GM18861 (cell line): Measurements from ENCODE around the gene AVPR1A.
"Not testable (repeated sequence)": the region's sequence is repeated elsewhere in the genome, so short reads cannot be mapped to it uniquely, and the experiment has no call there.

Experiments
- ATAC-seq: cut with Tn5 transposase; IDR thresholded peaks from one replicate; pipeline ENCODE4 v1.9.1; 2021; ENCODE audit not compliant: unreplicated experiment

The AVPR1A gene

DNA sequence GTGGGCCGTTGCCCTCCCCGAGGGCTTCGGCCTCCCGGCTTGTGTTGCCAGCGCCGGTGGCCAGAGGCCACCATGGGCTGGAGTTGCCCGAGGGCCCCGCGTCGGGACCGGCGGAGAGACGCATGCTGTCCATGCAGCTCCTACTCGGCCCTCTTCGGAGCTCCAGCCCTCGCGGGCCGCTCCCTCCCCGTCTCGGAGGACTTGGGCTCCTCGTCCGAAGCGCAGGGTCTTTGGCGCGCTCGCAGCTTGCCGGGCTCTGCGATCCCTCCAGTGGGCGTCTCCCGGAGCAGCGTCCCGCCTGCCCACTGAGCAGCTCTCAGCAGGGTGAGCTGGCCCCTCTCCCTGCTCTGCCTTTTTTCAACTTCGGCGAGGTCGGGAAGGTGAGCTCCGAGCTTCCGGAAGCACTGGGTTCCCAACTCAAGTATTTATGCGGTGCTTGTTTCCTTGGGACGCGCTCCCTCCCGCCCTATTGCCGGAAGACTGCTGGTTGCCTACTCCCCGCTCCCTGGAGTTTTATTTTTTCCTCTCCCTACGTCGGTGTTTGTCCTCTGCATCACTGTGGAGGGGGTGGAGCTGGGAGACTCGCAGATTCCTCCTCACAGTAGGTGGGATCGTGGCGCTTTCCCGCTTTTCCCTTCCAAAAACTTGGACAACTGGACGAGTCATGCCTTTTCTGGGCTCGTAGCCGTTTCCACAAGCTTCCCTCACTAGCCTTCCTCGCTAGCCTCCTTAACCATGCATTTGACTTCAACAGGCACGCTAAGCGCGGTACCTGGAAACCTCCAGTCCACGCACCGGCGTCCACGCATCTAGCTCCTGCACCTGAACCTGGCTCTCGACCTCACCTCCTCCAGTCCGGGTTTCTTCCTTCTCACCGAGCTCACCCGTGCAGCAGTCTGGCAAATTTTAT, at the start of gene AVPR1A:
TSS of gene AVPR1A (minus strand) at position 489 of the 910 bp plus-strand sequence. CDS start at position 124, 365 bp downstream.
- ATAC-seq = no peak

DNA sequence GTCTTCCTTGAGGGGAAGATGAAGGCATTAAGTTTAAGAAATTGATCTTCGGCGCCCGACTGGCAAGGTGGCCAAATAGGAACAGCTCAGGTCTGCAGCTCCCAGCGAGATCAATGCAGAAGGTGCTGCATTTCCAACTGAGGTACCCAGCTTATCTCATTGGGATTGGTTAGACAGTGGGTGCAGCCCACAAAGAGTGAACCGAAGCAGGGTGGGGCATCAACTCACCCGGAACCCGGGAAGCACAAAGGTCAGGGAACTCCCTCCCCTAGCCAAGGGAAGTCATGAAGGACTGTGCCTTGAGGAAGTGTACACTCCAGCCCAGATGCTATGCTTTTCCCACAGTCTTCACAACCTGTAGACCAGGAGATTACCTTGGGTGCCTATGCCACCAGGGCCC, 45.2 kb upstream of the AVPR1A start:
- ATAC-seq = no peak

DNA sequence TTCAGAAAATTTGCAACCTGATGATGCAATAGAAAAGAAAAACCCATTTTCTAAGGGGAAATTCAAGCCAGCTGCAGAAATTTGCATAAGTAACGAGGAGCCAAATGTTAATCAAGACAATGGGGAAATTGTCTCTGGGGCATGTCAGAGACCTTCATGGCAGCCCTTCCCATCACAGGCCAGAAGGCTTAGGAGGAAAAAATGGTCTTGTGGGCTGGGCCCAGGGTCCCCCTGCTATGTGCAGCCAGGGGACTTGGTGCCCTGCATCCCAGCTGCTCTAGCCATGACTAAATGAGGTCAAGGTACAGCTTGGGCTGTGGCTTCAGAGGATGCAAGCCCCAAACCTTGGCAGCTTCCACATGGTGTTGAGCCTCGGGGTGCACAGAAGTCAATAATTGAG, 28.2 kb upstream of the AVPR1A start:
- ATAC-seq = no peak

DNA sequence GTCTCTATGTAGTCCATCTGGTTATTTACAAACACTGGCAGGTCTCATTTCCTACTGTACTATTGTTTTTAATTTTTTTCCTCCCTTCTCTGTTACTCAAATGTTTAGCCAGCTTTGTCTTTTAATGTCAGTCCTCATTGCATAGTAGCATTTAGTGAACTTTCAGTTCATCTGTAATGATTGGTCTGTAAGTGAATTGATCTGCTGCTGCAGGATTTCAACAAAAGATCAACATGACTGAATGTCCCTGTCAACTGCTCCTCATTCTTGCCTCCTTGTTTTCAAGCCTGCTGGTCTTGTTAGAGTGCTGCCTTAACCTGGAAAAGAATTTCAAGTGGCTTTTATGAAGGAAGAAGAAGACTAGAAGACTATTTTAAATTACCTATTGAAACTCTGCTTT, 19.3 kb upstream of the AVPR1A start:
- no peak for ATAC-seq

DNA sequence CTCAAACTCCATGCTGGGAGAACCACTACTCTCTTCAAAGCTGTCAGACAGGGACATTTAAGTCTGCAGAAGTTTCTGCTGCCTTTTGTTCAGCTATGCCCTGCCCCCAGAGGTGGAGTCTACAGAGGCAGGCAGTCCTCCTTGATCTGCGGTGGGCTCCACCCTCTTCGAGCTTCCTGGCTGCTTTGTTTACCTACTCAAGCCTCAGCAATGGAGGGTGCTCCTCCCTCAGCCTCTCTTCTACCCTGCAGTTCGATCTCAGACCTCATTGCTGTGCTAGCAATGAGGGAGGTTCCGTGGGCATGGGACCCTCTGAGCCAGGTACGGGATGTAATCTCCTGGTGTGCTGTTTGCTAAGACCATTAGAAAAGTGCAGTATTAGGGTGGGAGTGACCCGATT, 16.7 kb upstream of the AVPR1A start:
- ATAC-seq = not testable (repeated sequence)

DNA sequence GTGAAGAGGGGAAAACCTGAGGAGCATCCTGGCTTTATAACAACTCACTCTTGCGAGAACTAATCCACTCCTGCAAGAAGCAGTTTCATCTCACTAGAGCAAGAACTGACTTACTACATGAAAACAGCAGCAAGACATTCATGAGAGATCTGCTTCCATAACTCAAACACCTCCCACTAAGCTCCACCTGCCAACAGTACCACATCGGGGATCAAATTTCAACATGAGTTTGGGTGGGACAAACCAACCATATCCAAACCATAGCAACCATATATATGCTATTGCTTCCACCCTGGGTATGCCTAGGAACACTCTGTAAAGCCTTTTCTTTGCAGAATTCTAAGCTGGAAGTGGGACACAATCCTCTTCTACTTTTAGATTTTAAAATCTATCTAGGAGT, 13.9 kb upstream of the AVPR1A start:
- ATAC-seq = no peak

DNA sequence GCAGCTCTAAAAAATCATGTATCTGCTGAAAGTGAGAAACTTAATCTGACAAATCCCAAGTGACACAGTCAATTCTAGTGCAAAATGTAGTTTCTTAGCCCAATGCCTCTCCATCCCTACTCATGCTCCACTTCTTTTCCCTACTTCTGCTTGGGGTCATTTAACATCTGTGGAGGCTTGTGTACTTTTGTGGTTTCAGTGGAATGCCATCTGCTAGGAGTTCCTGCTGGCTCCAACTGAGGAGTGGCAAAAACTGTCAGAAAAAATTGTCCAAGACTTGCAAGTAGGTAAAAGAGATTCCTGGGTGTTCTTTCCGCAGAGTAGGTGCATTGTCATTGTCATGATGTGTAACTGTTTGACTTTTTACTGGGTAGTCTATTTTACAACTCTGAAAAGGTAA, 12.5 kb upstream of the AVPR1A start:
- no peak for ATAC-seq

DNA sequence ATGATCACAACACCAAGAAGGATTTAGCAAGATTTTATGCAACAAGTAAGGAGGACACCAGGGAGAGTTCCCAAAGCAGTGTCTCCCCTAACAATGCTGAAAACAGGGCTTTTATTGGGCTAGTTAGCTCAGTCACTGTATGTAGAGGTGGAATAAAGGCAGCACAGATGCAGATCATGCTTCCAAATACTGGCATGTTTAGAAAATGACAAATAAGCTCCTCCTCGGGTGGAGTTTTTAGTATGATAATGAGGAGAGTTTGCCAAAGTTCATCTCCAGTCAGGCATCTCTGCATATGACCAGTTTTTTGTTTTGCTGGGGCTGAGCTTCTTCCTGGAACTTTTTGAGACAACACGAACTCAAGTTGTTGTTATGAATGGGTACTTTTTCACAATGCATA, 4.4 kb upstream of the AVPR1A start:
- ATAC-seq = no peak

DNA sequence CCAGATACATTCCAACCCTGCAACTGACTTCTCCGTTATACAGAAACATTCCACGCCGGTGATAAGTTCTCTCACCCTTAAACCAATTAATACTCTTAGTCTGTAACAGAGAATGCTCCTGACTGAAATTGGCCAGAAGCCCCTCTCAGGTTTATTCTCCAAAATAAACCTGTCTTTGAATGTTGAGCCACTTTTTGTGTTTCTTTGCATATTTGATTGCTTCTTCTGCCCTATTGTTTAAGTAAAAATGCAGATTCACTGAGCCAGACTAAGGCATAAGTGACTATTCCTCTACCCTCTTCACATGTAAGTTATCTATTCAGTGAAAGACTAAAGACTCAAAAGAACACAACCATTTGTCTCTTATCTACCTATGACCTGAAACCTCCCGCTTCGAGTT, 3.6 kb upstream of the AVPR1A start:
- ATAC-seq = no peak

DNA sequence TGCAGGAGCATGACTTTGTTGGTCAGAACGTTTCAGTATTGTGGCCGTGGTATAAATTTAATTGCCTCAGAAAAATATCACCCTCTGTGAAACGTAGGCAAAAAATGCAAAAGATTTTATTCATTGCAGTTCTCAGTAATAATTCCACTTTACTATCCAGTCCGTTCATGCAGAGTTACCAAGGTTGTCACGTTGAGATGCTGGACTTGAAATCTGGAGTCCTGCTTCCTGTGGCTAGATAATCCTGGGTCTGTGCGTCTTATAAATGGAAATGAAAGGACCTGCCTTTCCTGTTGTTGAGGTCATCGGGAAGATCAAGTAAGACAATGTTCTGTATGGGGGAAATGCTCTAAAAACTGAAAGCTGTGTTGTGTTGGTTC, 1.3 kb upstream of the AVPR1A start:
- ATAC-seq = no peak

DNA sequence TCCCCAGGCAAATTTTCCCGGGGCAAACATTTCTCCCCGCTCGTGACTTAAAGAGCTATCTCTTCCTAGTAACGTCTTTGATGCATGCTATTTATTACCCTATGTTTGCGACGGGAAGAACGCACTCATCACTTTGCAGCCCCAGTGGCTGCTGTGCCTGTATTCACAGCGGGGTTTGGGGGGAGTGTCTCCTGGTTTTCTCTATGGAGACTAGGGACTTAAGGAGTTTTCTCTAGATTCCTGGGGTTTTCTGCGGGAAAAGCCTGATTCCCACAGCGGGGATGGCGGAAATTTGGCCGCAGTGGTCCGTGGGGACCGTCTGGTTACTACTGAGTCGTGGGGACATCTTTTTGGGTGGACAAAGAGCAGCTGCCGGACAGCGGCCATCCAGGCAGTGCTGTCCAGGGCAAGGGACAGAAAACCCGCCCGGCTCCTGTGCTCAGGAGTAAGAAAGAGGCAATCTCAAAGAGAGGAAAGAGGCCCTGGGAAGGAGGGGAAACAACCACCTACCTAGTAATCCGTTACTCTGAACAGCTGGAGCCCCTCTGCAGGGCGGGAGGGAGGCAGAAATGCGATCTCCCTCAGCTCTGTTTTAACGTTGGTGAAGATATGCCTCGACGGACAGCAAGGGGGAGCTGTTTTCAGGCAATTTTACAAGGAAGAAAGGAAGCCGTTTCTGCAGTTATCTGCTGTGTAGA, 771 bp upstream of the AVPR1A start:
- ATAC-seq = peak; percentile 76

DNA sequence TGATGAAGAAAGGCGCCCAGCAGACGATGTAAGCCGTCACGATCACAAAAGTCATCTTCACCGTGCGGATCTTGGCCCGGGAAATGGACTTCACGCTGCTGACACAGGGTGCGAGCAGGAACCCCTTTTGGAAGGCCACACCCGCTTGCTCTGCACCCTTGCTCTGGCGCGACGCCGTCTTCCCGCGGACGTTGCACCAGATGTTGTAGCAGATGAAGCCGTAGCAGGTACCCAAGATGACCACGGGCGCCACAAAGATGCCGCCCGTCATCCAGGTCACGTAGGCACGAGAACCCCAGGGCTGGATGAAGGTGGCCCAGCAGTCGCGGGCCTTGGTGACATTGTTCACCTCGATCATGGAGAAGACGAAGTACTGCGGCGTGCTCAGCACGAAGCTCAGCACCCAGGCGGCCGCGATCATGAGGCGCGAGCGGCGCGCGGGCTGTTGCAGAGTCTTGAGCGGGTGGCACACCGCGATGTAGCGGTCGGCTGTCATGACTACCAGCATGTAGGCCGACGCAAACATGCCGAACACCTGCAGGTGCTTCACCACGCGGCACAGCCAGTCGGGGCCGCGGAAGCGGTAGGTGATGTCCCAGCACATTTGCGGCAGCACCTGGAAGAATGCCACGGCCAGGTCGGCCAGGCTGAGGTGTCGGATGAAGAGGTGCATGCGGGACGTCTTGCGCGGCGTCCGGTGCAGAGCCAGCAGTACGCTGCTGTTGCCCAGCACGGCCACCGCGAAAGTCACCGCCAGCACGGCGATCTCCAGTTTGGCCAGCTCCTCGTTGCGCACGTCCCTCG, 890 bp downstream of the AVPR1A start:
- ATAC-seq = no peak

DNA sequence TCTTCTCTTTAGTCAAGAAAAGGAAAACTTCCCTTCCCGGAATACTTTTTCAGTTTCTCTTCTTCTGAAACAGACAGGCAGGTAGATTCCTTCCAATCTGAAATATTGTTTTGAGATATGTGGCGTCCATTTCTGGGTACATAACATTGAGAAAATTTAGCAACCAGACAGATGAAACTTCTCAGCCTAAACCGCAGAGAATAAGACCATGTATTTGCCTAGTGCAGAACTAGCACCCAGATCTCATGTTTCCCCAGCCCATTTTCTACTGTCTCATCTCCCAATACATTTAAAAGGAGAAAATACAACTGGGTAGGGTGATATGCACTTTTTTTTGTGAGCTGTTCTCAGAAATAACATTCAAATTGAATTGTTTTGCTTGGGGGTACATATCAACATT, 6.4 kb downstream of the AVPR1A start:
- ATAC-seq = no peak

DNA sequence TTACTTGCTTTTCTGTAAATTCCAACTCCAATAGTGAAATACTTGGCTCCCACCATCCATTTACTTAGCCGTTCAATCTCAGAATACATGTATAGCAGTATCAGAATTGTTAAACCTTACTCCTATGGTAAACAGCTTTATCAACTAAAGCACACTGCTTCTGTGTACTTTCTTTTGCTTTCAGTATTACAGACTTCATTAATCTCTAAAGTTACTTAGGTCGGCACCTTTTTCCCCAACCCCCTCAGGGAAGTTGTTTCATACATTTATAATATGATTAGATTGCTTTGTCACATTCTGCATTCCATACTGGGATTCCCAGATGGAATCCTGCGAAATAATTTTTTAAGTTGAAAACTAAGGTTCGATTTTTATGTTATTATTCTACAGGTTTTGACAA, 12.5 kb downstream of the AVPR1A start:
- no peak for ATAC-seq

DNA sequence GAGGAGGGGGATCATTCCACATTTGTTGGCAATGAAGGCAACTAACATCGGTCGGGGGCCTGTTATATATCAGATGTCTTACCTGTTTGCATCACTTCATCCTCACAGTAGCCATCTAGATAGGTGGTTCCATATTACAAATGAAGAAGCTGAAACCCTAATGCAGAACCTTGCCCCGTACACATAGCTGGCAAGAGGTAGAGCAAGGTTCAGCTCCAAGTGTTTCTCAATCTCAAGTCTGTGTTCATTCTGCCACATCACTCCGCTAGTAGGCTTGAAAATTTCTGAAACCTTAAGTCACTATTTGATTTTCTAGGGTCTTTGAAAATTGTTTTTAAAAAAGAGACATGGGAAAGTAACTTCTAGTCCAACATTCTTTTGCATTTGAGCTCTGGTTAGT, 17.0 kb downstream of the AVPR1A start:
- ATAC-seq = no peak

DNA sequence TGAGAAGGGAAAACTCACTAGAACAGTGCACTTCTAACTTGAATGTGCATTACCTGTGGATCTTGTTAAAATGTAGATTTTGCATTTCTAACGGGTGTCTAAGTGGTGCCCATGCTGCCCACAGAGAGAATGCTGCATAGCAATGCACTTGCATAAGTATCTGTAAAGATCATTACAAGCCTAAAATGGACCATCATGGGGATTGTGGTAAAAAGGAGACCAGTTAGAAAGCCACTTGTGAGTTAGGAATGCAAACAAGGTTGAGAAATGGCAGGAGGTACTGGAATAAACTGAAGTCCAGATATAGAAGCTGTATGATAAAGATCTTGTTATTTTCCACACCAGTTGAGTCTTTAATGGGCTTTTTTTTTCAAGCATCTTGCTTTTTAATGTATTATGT, 18.8 kb downstream of the AVPR1A start:
- ATAC-seq = no peak

DNA sequence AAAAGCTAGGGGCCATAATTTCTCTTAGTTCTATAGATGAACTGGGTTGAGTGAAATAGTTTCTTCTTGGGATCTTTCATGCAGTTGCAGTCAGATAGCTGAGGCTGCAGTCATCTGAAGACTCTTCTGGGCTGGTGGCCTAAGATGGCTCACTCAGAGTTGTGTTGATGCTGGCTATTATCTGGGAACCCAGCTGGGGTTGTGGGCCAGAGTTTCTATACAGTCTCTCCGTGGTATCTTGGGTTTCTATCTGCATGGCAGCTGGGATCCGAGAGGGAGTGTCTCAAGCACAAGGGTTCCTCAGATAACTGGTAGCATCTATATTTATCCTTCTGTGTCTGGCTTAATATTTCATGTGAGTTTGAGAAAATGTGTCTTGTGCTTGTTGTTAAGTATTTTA, 21.1 kb downstream of the AVPR1A start:
- ATAC-seq = no peak

DNA sequence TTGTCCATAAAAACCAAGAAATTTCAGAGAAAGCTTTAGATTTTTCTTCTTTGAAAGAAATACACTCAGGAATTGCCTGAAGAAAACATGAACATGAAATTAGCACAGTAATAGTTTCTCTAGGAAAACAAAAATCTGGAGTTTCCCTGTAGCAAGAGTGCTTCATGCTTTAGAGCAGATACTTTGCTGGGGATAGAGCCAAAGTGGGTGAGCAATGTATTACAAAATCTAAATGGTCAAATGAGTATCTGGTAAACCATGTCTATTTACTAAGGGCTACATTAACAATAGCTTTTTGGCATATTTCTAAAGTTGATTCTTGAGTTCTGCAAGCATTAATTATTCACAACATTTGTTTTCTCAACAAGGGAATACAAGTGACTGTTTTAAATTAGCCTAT, 26.2 kb downstream of the AVPR1A start:
- no peak for ATAC-seq

DNA sequence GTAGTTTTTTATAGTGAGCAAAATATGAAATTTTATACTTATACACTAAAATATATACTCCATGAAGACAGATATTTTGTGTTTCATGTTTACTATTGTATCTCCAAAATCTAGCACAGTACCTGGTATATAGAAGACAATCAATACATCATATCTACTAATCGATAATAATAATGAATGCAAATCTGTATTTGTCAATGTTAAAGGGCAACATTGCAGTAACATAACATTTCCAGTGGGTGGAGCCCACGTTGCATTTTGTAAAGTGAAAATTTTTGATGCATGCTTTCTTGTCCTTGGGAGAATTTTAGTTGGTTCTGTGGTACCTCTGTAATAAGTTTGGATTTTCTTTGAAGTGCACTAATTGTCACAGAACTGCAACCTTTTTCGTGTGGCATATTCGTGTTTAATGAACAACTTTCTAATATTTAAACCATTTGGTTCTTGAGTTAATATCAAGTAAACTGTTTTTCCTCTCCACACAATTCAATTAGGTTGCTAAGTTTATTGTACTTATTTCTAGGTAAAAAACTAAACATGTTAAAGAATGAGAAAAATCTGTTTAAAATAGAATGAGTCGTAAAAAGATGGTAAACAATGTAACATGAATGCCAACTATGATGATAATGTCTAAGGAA, 47.4 kb downstream of the AVPR1A start:
- no peak for ATAC-seq

DNA sequence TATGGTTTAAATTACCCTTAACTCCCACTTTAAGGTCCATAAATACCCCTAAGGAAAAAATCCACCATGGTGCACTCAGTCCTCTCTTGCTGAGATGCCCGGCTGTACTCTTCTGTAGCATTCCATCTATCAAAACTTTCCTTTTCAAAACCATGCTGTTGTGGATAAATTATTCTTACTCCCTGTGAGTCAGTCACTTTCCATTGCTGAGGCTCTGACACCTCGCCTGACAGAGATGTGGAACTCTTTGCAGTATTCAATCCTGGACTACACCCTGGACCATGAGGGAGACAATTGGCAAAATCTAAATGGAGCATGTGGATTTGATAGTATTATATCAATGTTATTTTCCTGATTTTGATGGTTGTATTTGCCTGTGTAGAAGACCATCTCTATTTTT, 49.1 kb downstream of the AVPR1A start:
- no peak for ATAC-seq

DNA sequence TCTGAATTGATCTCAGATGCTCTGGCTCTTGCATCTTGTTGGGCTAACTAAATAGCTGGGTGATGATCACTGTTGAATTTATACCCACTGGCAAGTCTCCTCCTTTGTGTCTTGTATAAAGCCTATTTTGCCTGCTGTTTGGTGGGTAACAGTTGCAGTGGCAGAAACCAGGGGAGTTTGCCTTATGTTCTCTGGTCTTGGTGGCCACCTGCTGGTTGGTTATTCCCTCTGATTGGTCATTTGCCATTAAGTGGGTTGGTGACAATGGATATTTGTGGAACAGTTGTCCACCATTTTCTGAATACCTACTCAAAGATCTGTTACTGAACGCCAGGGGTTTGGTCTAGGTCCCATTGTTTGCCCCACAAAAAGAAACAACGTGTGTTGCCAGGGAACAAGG, 52.1 kb downstream of the AVPR1A start:
- no peak for ATAC-seq
